LNCaP clone FGC (cell line): ENCODE measurements around the gene PPP5C.

Experiments
- DNase-seq: peaks from one replicate; pipeline ENCODE4 v3.0.0-alpha.2; 2011; ENCODE audit warnings: low read depth
- H3K4me3 ChIP-seq: 2 replicates; pipeline ENCODE4 v1.5.1; 2011; ENCODE audit warnings: mild to moderate bottlenecking, low read depth, low read length, control low read depth
- CTCF ChIP-seq: IDR thresholded peaks from 2 replicates; pipeline ENCODE4 v1.5.1; 2012; ENCODE audit warnings: mild to moderate bottlenecking; ENCODE audit not compliant: control insufficient read depth, insufficient read depth; ENCODE audit errors: extremely low read depth

Gene PPP5C

GRCh38 chr19:46386151-46386550 is 39.3 kb downstream of the PPP5C start:
- no peak for TF ChIP-seq CTCF
- no peak overlapping the region for H3K4me3 ChIP-seq
- no peak for DNase-seq

- no peak for TF ChIP-seq CTCF
- H3K4me3 ChIP-seq = no peak overlapping the region
- DNase-seq = no peak
Measured at GRCh38 chr19:46386996-46387712, 40.3 kb downstream of the PPP5C start.

GRCh38 chr19:46387713-46388130 is 40.8 kb downstream of the PPP5C start:
- no peak for TF ChIP-seq CTCF
- DNase-seq = no peak
- no peak overlapping the region for H3K4me3 ChIP-seq

GRCh38 chr19:46388311-46389095 is 41.6 kb downstream of the PPP5C start:
- no peak for TF ChIP-seq CTCF
- no peak overlapping the region for H3K4me3 ChIP-seq
- DNase-seq = no peak

GRCh38 chr19:46390121-46390858 is 43.4 kb downstream of the PPP5C start:
- TF ChIP-seq CTCF = no peak
- no peak overlapping the region for H3K4me3 ChIP-seq
- no peak for DNase-seq

GRCh38 chr19:46390866-46391265 is 44.0 kb downstream of the PPP5C start:
- DNase-seq = no peak
- no peak for TF ChIP-seq CTCF
- H3K4me3 ChIP-seq = no peak overlapping the region
